CD4-positive, CD25-positive, alpha-beta regulatory T cell (primary cell): ENCODE results near the gene PITRM1. TPM values are rescaled to one million over a fixed set of nuclear protein-coding genes. Genes with fewer than 3 reads are reported as not detected.

Source experiments
- ATAC-seq, 2 donors: fragments of 150-1000 bp; cut with Tn5 transposase; one replicate each; pipeline ENCODE4 v1.10.0; 2021; ENCODE audit warnings: low read depth in 2 of 2, moderate number of reproducible peaks in 2 of 2, moderate library complexity in 1 of 2
- DNase-seq, 3 donors: peaks; one replicate each; pipeline versions ENCODE4 v3.0.0 to v3.0.0-alpha.2; 2012 to 2022; ENCODE audit warnings: mixed read lengths in 1 of 3
- H3K27ac ChIP-seq: one replicate; pipeline ENCODE4 v1.7.0; 2013; ENCODE audit warnings: mild to moderate bottlenecking, low read length; ENCODE audit not compliant: insufficient read depth, poor library complexity, severe bottlenecking
- H3K27me3 ChIP-seq: one replicate; pipeline ENCODE4 v1.7.0; 2013; ENCODE audit warnings: low read length; ENCODE audit not compliant: control insufficient read depth, insufficient read depth
- H3K36me3 ChIP-seq: one replicate; pipeline ENCODE4 v1.7.0; 2013; ENCODE audit warnings: mild to moderate bottlenecking, low read length, moderate library complexity; ENCODE audit not compliant: control insufficient read depth, insufficient read depth
- H3K4me1 ChIP-seq: 2 replicates; pipeline ENCODE4 v1.7.0; 2013; ENCODE audit warnings: mild to moderate bottlenecking, low read length; ENCODE audit not compliant: insufficient read depth, control insufficient read depth, poor library complexity, severe bottlenecking
- H3K4me3 ChIP-seq: one replicate; pipeline ENCODE4 v1.7.0; 2013; ENCODE audit warnings: low read depth, mild to moderate bottlenecking, low read length, moderate library complexity
- H3K9me3 ChIP-seq, 2 experiments: 1 replicate in 1 of 2; 2 replicates in 1 of 2; pipeline ENCODE4 v1.7.0; 2013; ENCODE audit warnings: low read length in 2 of 2, mild to moderate bottlenecking in 1 of 2, moderate library complexity in 1 of 2; ENCODE audit not compliant: control insufficient read depth in 2 of 2
- H3K27ac Mint-ChIP-seq, 3 donors: one replicate each; pipeline ENCODE4 v1.8.0; 2020 to 2022; ENCODE audit warnings: mild to moderate bottlenecking in 3 of 3, mixed read lengths in 3 of 3, moderate library complexity in 2 of 3
- H3K27me3 Mint-ChIP-seq: one replicate; pipeline ENCODE4 v1.8.0; 2022; ENCODE audit warnings: mild to moderate bottlenecking, mixed read lengths
- H3K36me3 Mint-ChIP-seq: one replicate; pipeline ENCODE4 v1.8.0; 2020; ENCODE audit warnings: mixed read lengths
- H3K4me1 Mint-ChIP-seq, 4 donors: one replicate each; pipeline ENCODE4 v1.8.0; 2020 to 2022; ENCODE audit warnings: mixed read lengths in 4 of 4, mild to moderate bottlenecking in 1 of 4
- H3K4me3 Mint-ChIP-seq, 4 donors: one replicate each; pipeline ENCODE4 v1.8.0; 2020 to 2022; ENCODE audit warnings: mild to moderate bottlenecking in 4 of 4, mixed read lengths in 4 of 4, moderate library complexity in 3 of 4
- H3K9me3 Mint-ChIP-seq, 7 donors: one replicate each; pipeline ENCODE4 v1.8.0; 2020 to 2022; ENCODE audit warnings: mixed read lengths in 7 of 7, mild to moderate bottlenecking in 3 of 7, moderate library complexity in 2 of 7
- polyA plus RNA-seq, 4 donors: library from polyadenylated mRNA; unstranded; fragments of 300-500 nt; fragmentation: Illumina TruSeq; gene quantifications; one replicate each; pipeline ENCODE4 v1.2.3, GENCODE V29; 2021
- total RNA-seq: library from RNA; stranded (reverse); gene quantifications from one replicate; pipeline ENCODE4 v1.2.3, GENCODE V29; 2022

Gene PITRM1
- total and polyA plus RNA-seq, 5 donors from 2014 or later = 28.8 to 71.6 (median 35.5) TPM

- Mint-ChIP-seq H3K4me3 (no peak overlapping the region), H3K27me3 (no peaks in the 10 kb centered on the region), H3K27ac (peak overlapping the region in 1 of 3 donors; percentile 70), H3K36me3 (peaks cover 40% of the 10 kb centered on the region), H3K9me3 (peaks cover 0 to 2% (median 0%) of the 10 kb centered on the region in 7 donors), H3K4me1 (peaks cover 0 to 1% (median 0%) of the 10 kb centered on the region in 4 donors)
- Histone ChIP-seq H3K9me3 (no peaks in the 10 kb centered on the region), H3K36me3 (peaks cover 72% of the 10 kb centered on the region), H3K27ac (no peak overlapping the region), H3K4me3 (no peak overlapping the region), H3K27me3 (no peaks in the 10 kb centered on the region), H3K4me1 (no peaks in the 10 kb centered on the region)
- DNase-seq (no peak), ATAC-seq (no peak)
Observed at GRCh38 chr10:3110782-3111620, 61.6 kb downstream of the PITRM1 start.

GRCh38 chr10:3109633-3110032 lies 62.9 kb downstream of the PITRM1 start:
- Mint-ChIP-seq H3K9me3 (peaks cover 0 to 2% (median 0%) of the 10 kb centered on the region in 7 donors), H3K27me3 (no peaks in the 10 kb centered on the region), H3K27ac (no peak overlapping the region), H3K36me3 (peaks cover 34% of the 10 kb centered on the region), H3K4me1 (peaks cover 0 to 1% (median 0%) of the 10 kb centered on the region in 4 donors), H3K4me3 (no peak overlapping the region)
- H3K27ac ChIP-seq = no peak overlapping the region
- H3K4me3 ChIP-seq = no peak overlapping the region
- no peaks in the 10 kb centered on the region for H3K4me1 ChIP-seq
- H3K27me3 ChIP-seq = no peaks in the 10 kb centered on the region
- no peaks in the 10 kb centered on the region for H3K9me3 ChIP-seq
- DNase-seq (no peak), ATAC-seq (no peak)
- peaks cover 76% of the 10 kb centered on the region for H3K36me3 ChIP-seq

GRCh38 chr10:3109196-3109595 lies 63.4 kb downstream of the PITRM1 start:
- peaks cover 0 to 1% (median 0%) of the 10 kb centered on the region in 4 donors for H3K4me1 Mint-ChIP-seq
- no peak for DNase-seq
- no peak overlapping the region for H3K27ac ChIP-seq
- peak overlapping the region in 1 of 3 donors; percentile 36 for H3K27ac Mint-ChIP-seq
- no peak overlapping the region for H3K4me3 ChIP-seq
- H3K36me3 Mint-ChIP-seq = peaks cover 38% of the 10 kb centered on the region
- H3K36me3 ChIP-seq = peaks cover 80% of the 10 kb centered on the region
- ATAC-seq = no peak
- H3K4me3 Mint-ChIP-seq = no peak overlapping the region
- H3K4me1 ChIP-seq = no peaks in the 10 kb centered on the region
- peaks cover 0 to 2% (median 0%) of the 10 kb centered on the region in 7 donors for H3K9me3 Mint-ChIP-seq
- H3K27me3 ChIP-seq = no peaks in the 10 kb centered on the region
- H3K9me3 ChIP-seq = no peaks in the 10 kb centered on the region
- no peaks in the 10 kb centered on the region for H3K27me3 Mint-ChIP-seq

GRCh38 chr10:3108575-3109105 lies 63.9 kb downstream of the PITRM1 start:
- peaks cover 40% of the 10 kb centered on the region for H3K36me3 Mint-ChIP-seq
- ATAC-seq (no peak), DNase-seq (no peak)
- no peak overlapping the region for H3K27ac Mint-ChIP-seq
- Histone ChIP-seq H3K27me3 (no peaks in the 10 kb centered on the region), H3K4me3 (no peak overlapping the region), H3K9me3 (no peaks in the 10 kb centered on the region), H3K4me1 (no peaks in the 10 kb centered on the region), H3K36me3 (peaks cover 83% of the 10 kb centered on the region), H3K27ac (no peak overlapping the region)
- H3K9me3 Mint-ChIP-seq = peaks cover 0 to 2% (median 0%) of the 10 kb centered on the region in 7 donors
- peaks cover 0 to 1% (median 0%) of the 10 kb centered on the region in 4 donors for H3K4me1 Mint-ChIP-seq
- H3K27me3 Mint-ChIP-seq = no peaks in the 10 kb centered on the region
- no peak overlapping the region for H3K4me3 Mint-ChIP-seq

- Histone ChIP-seq H3K36me3 (peaks cover 83% of the 10 kb centered on the region), H3K9me3 (no peaks in the 10 kb centered on the region), H3K27me3 (no peaks in the 10 kb centered on the region), H3K4me1 (no peaks in the 10 kb centered on the region), H3K4me3 (no peak overlapping the region), H3K27ac (no peak overlapping the region)
- ATAC-seq (no peak), DNase-seq (no peak)
- Mint-ChIP-seq H3K4me3 (no peak overlapping the region), H3K27ac (no peak overlapping the region), H3K9me3 (peaks cover 0 to 2% (median 0%) of the 10 kb centered on the region in 7 donors), H3K27me3 (no peaks in the 10 kb centered on the region), H3K36me3 (peaks cover 38% of the 10 kb centered on the region), H3K4me1 (peaks cover 0 to 1% (median 0%) of the 10 kb centered on the region in 4 donors)
Observed at GRCh38 chr10:3108033-3108432, 64.5 kb downstream of the PITRM1 start.

- H3K27ac ChIP-seq = no peak overlapping the region
- peaks cover 0 to 1% (median 0%) of the 10 kb centered on the region in 4 donors for H3K4me1 Mint-ChIP-seq
- H3K9me3 Mint-ChIP-seq = peaks cover 0 to 2% (median 0%) of the 10 kb centered on the region in 7 donors
- H3K4me1 ChIP-seq = no peaks in the 10 kb centered on the region
- peaks cover 37% of the 10 kb centered on the region for H3K36me3 Mint-ChIP-seq
- peaks cover 83% of the 10 kb centered on the region for H3K36me3 ChIP-seq
- H3K9me3 ChIP-seq = no peaks in the 10 kb centered on the region
- no peak overlapping the region for H3K4me3 Mint-ChIP-seq
- DNase-seq (no peak), ATAC-seq (no peak)
- no peak overlapping the region for H3K4me3 ChIP-seq
- no peaks in the 10 kb centered on the region for H3K27me3 ChIP-seq
- H3K27ac Mint-ChIP-seq = no peak overlapping the region
- no peaks in the 10 kb centered on the region for H3K27me3 Mint-ChIP-seq
Observed at GRCh38 chr10:3107426-3107961, 65.1 kb downstream of the PITRM1 start.

GRCh38 chr10:3106928-3107425 lies 65.6 kb downstream of the PITRM1 start:
- no peak for DNase-seq
- no peak for ATAC-seq
- no peak overlapping the region for H3K4me3 Mint-ChIP-seq
- Histone ChIP-seq H3K27ac (no peak overlapping the region), H3K4me1 (no peaks in the 10 kb centered on the region), H3K9me3 (no peaks in the 10 kb centered on the region), H3K4me3 (no peak overlapping the region), H3K36me3 (peaks cover 78% of the 10 kb centered on the region), H3K27me3 (no peaks in the 10 kb centered on the region)
- peaks cover 0 to 2% (median 0%) of the 10 kb centered on the region in 7 donors for H3K9me3 Mint-ChIP-seq
- peaks cover 0 to 1% (median 0%) of the 10 kb centered on the region in 4 donors for H3K4me1 Mint-ChIP-seq
- H3K36me3 Mint-ChIP-seq = peaks cover 37% of the 10 kb centered on the region
- no peak overlapping the region for H3K27ac Mint-ChIP-seq
- H3K27me3 Mint-ChIP-seq = no peaks in the 10 kb centered on the region
